Glutamatergic neuron (in vitro differentiated cells): ENCODE data around the gene P2RX2. TPM values are rescaled to one million over a fixed set of nuclear protein-coding genes. Genes with fewer than 3 reads are reported as not detected.

ENCODE experiments used
- DNase-seq: peaks from one replicate; pipeline ENCODE4 v3.0.0; 2022
- H3K27ac Mint-ChIP-seq: one replicate; pipeline ENCODE4 v1.8.0; 2020; ENCODE audit warnings: mild to moderate bottlenecking, mixed read lengths, inconsistent platforms; ENCODE audit not compliant: unreplicated experiment
- H3K27me3 Mint-ChIP-seq: one replicate; pipeline ENCODE4 v1.8.0; 2020; ENCODE audit warnings: mild to moderate bottlenecking, moderate library complexity, mixed read lengths, inconsistent platforms; ENCODE audit not compliant: unreplicated experiment
- H3K36me3 Mint-ChIP-seq: one replicate; pipeline ENCODE4 v1.8.0; 2020; ENCODE audit warnings: mild to moderate bottlenecking, mixed read lengths, inconsistent platforms; ENCODE audit not compliant: unreplicated experiment
- H3K4me1 Mint-ChIP-seq: one replicate; pipeline ENCODE4 v1.8.0; 2020; ENCODE audit warnings: mild to moderate bottlenecking, low read depth, mixed read lengths, inconsistent platforms; ENCODE audit not compliant: unreplicated experiment
- H3K4me3 Mint-ChIP-seq: one replicate; pipeline ENCODE4 v1.8.0; 2020; ENCODE audit warnings: mild to moderate bottlenecking, mixed read lengths, inconsistent platforms; ENCODE audit not compliant: unreplicated experiment
- H3K9me3 Mint-ChIP-seq: one replicate; pipeline ENCODE4 v1.8.0; 2020; ENCODE audit warnings: mild to moderate bottlenecking, moderate library complexity, mixed read lengths, inconsistent platforms; ENCODE audit not compliant: unreplicated experiment
- total RNA-seq: library from RNA; stranded (reverse); fragmentation: NEBNext Ultra II Directional; extraction: Animal tissue kit (Norgen Biotek cat#: 25700); gene quantifications from one replicate; pipeline ENCODE4 v1.2.1, GENCODE V29; 2021; ENCODE audit not compliant: unreplicated experiment
- TF ChIP-seq, protein P1 (sequence below): fragments of 200-600 bp; sonication (generic); IDR thresholded peaks from one replicate; pipeline ENCODE4 v1.5.0; 2021; ENCODE audit not compliant: partially characterized antibody, unreplicated experiment

P2RX2 gene
- total RNA-seq, 1 donor from 2014 or later: 4.1 TPM

DNA sequence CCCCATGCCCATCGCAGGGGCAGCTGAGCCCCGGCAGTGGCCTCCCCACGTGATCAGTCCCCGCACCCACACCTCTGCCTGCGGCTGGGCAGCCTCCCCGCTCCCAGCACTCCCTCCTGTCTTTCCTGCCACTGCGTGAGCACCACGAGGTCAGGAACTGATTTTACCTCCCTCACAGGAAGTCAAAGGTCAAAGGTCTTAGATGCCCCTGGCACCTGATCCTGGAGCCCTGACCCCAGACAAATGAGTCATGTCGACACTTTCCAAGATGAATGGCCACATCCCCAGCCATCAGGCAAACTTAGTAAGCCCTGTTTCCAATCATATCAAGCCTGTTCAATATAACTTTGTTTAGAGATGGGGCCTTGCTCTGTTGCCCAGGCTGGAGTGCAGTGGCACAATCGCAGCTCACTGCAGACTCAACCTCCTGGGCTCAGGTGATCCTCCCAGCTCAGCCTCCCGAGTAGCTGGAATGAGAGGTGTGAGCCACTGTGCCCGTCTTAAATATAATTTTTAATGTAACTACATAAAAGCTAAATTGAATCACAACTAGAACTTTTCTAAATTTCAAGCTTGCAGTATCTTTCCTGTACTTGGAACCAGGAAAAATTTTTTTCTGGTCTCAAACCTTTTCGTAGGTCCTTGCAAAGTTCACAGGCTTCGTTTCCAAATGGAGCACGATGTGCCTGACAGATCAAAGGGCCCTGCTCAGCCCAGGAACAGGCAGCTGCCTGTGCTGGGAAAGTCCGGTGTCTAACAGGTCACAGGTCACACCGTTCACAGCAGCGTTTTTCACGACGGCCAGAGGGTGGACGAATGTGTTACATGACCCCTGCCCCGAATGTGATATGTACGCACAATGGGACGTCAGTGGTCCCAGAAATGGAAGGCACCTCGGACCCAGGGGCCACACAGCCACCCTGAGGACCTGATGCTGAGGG lies 10.1 kb upstream of the P2RX2 start:
- TF ChIP-seq, protein P1, sequence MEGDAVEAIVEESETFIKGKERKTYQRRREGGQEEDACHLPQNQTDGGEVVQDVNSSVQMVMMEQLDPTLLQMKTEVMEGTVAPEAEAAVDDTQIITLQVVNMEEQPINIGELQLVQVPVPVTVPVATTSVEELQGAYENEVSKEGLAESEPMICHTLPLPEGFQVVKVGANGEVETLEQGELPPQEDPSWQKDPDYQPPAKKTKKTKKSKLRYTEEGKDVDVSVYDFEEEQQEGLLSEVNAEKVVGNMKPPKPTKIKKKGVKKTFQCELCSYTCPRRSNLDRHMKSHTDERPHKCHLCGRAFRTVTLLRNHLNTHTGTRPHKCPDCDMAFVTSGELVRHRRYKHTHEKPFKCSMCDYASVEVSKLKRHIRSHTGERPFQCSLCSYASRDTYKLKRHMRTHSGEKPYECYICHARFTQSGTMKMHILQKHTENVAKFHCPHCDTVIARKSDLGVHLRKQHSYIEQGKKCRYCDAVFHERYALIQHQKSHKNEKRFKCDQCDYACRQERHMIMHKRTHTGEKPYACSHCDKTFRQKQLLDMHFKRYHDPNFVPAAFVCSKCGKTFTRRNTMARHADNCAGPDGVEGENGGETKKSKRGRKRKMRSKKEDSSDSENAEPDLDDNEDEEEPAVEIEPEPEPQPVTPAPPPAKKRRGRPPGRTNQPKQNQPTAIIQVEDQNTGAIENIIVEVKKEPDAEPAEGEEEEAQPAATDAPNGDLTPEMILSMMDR: no peak
- Mint-ChIP-seq H3K36me3 (no peaks in the 10 kb centered on the region), H3K9me3 (peaks cover 2% of the 10 kb centered on the region), H3K4me1 (peaks cover 4% of the 10 kb centered on the region), H3K4me3 (no peak overlapping the region), H3K27me3 (peaks cover 3% of the 10 kb centered on the region), H3K27ac (no peak overlapping the region)
- DNase-seq: no peak

DNA sequence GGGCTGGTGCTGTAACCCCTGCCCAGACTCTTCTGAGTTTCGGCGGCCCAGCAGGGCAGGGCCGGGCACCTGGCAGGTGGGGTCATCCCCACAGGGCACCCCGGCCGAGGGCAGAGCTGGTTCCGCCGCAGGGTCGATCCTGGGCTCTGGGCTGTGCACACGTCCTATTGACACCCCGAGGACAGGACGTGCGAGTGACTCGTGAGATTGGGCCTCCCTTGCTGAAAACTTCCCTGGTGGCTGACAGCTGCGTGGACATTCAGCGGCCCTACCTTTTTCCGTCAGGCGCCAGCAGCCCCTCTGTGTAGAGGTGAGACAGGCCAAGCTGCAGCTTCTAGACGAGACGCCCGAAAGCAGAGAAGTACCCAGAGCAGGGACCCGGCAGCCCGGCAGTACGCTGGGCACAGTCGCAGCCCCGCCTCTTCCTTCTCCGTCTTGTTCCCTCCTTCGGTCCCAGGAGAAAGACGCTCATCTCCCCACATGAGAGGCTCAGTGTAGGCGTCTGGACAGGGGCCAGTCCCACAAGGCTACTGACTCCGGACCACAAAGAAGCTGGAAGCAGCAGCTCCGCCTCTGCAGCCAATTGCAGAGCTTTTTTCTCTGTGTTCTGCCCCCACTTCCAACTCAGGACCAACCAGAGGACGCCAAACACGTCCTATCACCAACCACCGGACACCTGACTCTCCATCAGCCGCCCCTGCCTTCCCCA lies 8.4 kb upstream of the P2RX2 start, which contains the start of gene LRCOL1:
TSS of gene LRCOL1 (minus strand) at position 532 of the 709 bp plus-strand sequence. CDS start 4,331 bp downstream, outside the sequence.
- Mint-ChIP-seq H3K9me3 (peaks cover 2% of the 10 kb centered on the region), H3K4me3 (no peak within 1 kb of the TSS), H3K36me3 (no peaks in the 10 kb centered on the region), H3K27me3 (peaks cover 5% of the 10 kb centered on the region), H3K4me1 (peaks cover 6% of the 10 kb centered on the region), H3K27ac (no peak within 1 kb of the TSS)
- TF ChIP-seq, protein P1: no peak
- no peak for DNase-seq

DNA sequence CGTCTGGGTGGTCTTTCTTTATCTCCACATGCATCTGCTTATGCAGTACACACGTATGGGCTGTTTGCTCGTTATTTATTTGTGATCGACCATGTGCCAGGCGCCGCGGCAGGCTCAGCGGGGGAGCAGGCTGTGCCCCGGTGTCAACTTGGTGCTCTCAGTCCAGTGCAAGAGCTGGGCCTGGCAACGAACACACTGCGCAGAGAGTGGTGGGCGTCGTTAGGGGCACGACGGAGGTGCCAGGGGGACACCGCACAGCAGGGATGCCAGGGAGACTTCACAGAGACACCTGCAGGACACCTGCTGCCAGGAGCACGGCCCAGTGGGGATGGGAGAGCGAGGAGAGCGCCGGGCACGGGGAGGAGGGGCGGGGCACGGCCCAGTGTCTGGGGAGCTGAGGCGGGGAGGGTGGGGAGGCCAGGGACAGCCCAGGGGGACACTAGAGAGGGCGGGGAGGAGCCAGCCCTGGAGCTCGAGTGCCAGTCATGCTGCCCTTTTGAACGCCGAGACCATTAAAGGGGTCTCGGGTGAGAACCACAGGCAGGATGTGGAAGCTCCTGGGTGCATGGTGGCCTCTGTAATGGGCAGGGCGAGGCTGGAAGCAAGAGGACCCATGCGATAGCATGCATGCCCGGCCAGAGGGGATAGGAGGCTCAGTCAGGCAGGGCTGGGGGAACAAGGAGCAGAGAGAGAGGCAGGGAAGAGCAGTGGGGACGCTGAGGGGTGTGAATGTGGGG lies 7.5 kb upstream of the P2RX2 start:
- H3K27me3 Mint-ChIP-seq: peaks cover 5% of the 10 kb centered on the region
- no peaks in the 10 kb centered on the region for H3K36me3 Mint-ChIP-seq
- peaks cover 5% of the 10 kb centered on the region for H3K9me3 Mint-ChIP-seq
- DNase-seq: no peak
- H3K4me3 Mint-ChIP-seq: no peak overlapping the region
- no peak overlapping the region for H3K27ac Mint-ChIP-seq
- TF ChIP-seq, protein P1: no peak
- H3K4me1 Mint-ChIP-seq: peaks cover 8% of the 10 kb centered on the region

DNA sequence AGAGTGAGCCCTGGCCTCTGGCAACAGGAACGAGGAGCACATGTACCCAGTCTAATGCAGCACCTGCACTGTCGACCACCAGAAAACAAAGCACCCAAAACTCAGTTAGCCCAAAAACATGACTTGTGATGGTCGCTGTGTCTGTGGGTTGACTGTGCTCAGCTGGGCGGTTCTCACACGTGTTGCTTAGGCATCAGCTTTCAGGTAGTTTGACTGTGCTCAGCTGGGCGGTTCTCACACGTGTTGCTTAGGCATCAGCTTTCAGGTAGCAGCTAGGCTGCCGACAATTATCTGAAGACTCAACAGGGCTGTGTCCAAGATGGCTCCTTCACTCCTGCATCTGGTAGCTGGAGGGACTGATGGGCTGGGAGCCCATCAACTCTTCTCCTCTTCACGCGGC lies 7.0 kb upstream of the P2RX2 start:
- DNase-seq: no peak
- Mint-ChIP-seq H3K4me1 (peaks cover 8% of the 10 kb centered on the region), H3K27ac (no peak overlapping the region), H3K4me3 (no peak overlapping the region), H3K9me3 (peaks cover 5% of the 10 kb centered on the region), H3K36me3 (no peaks in the 10 kb centered on the region), H3K27me3 (peaks cover 2% of the 10 kb centered on the region)
- TF ChIP-seq, protein P1: no peak
